Fibroblast of skin of left biceps (primary cell): ENCODE data around the gene LMF2.

ENCODE experiments used
- DNase-seq, 2 experiments: peaks; one replicate each; pipeline ENCODE4 v3.0.0-alpha.2; 2013; ENCODE audit warnings: low read depth in 2 of 2

LMF2 gene

DNA sequence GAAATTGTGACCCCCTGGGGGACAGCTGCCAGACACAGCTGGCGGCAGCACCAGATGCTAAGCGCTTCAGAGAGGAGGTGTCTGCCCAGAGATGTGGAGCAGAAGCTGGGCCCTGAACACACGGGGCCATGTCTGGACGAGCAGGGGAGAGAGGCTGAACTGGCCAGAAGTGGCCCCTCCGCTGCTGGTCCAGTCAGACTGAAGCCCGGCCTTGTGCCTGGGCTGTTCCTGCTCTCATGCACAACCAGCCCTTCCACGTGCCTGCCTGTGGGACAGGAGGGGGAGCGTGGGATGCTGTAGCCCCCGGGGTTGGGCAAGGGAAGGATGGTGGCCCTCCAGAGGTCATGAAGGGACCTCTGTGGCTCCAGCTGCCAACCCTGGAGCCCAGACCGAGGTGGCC, 24.4 kb downstream of the LMF2 start:
- no peak for DNase-seq

GRCh38 chr22:50482107-50483074, 25.1 kb downstream of the LMF2 start:
- no peak for DNase-seq

DNA sequence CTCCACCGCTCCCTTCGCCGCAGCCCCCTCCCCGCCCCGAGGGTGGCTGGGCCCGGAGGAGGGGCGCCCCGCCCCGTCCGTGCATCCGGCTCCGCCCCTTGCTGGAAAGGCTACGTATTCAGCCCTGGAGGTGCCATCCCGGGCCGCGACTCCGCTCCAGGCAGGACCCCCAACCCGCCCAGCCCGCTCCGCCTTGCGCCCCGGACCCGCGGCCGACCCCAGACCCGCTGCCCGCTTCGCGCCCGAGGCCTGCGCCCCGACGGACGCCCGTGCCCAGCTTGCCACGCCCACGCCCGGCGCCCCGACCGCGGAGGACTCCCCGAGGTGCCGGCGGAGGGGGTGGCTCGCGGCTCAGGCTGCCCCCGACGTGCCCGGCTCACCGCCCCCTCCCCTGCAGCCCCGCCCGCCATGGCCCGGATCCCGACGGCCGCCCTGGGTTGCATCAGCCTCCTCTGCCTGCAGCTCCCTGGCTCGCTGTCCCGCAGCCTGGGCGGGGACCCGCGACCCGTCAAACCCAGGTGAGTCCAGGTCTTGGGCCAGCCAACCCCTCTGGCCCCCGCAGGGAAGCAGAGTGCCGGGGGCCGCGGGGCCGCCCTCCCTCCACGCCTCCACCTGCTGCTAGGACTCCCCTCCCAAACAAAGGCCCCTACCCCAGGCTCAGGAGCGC, 25.9 kb downstream of the LMF2 start, which contains the start of gene ADM2:
ADM2 (plus strand) TSS at position 104 of the 667 bp plus-strand sequence; CDS start at position 409, 305 bp downstream.
- no peak for DNase-seq

DNA sequence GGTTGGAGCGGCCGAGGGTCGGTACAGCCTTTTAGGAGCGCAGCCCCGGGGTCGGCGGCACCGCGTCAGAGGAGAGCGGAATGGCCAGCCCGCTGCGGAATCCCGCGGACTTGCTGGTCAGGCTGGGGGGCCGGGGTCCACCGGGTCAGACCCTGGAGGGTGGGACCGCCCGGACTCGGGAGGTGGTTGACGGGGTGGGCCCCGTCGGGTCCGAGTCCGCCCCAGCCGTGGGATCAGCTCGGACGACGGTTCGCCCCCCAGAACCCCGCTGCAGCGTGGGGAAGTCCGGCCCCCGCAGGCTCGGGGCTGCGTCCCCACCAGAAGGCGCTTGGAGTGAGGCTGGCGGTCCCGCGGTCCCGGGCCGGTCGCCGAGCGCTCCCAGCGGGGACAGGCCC, 26.5 kb downstream of the LMF2 start:
- no peak for DNase-seq

GRCh38 chr22:50479721-50480120, 27.8 kb downstream of the LMF2 start:
- DNase-seq: no peak

- DNase-seq: no peak
Observed at GRCh38 chr22:50477923-50478322, 29.6 kb downstream of the LMF2 start.

GRCh38 chr22:50476868-50477267, 30.6 kb downstream of the LMF2 start:
- DNase-seq: no peak

- DNase-seq: no peak
Observed at GRCh38 chr22:50475652-50476002, 31.9 kb downstream of the LMF2 start.

- DNase-seq: peak; percentile 56 to 57
Observed at GRCh38 chr22:50474710-50475651, 32.5 kb downstream of the LMF2 start, which contains the start of gene SBF1. Gene SBF1, minus strand, starts transcription at chr22:50475035. Its CDS starts 195 bp downstream, at chr22:50474840.

DNA sequence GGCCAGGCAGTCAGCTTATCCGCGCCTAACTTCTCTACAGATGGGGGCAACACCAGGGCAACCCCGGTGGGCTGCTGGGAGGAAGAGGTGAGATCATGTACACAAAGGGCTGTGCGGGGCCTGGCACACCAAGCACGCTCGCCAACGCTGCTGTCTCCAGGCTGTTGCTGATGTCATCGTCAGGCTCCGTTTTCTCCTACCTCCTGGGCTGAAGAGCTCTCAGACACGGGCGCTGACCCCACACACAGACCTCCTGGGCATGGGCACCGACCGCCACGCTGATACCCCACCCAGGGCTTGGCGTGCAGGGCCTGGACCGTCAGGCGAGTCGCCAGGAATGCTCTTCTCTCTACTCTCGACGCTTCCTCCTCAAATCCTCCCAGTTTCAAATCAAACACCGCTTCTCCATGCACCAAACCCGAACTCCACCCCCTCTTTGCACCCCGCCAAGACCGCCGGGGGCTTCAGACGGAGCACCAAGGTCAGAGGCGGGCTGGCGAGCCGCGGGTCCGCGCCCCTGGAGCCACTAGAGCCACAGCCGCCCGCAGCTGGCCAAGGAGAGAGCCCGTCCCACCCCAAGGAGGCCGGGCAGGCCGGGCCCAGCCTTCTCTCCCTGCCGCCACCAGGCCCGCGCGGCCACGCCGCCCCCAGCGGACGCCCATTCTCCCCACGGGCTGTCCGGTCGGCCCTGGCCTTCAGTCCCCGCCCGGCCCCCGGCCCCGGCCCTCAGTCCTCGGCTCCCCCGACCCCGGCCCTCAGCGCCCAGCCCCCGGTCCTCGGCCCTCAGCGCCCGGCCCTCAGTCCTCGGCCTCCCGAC, 33.4 kb downstream of the LMF2 start:
- DNase-seq: no peak

DNA sequence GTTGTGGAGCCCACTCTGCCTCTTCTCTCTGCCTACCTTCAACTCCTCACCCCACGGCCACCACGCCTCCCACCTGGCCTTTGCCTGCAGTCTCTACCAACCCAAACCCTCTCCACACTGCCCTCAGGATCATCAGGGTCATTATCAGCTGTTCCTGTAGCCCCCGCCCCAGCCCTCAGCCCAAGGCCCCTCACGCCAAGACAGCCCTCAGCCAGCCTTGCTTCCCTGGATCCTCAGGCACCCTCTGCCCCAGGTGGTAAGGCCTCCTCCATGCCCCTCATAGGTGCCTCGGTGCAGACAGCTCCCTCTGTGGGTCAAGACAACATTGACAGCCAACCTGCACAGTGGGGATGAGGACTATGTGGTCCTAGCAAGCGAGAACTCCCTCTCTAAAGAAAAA, 34.4 kb downstream of the LMF2 start:
- no peak for DNase-seq

- DNase-seq: no peak
Observed at GRCh38 chr22:50471962-50472361, 35.5 kb downstream of the LMF2 start.

- DNase-seq: no peak
Observed at GRCh38 chr22:50471197-50471847, 36.2 kb downstream of the LMF2 start.

- DNase-seq: no peak
Observed at GRCh38 chr22:50470491-50470890, 37.0 kb downstream of the LMF2 start.

DNA sequence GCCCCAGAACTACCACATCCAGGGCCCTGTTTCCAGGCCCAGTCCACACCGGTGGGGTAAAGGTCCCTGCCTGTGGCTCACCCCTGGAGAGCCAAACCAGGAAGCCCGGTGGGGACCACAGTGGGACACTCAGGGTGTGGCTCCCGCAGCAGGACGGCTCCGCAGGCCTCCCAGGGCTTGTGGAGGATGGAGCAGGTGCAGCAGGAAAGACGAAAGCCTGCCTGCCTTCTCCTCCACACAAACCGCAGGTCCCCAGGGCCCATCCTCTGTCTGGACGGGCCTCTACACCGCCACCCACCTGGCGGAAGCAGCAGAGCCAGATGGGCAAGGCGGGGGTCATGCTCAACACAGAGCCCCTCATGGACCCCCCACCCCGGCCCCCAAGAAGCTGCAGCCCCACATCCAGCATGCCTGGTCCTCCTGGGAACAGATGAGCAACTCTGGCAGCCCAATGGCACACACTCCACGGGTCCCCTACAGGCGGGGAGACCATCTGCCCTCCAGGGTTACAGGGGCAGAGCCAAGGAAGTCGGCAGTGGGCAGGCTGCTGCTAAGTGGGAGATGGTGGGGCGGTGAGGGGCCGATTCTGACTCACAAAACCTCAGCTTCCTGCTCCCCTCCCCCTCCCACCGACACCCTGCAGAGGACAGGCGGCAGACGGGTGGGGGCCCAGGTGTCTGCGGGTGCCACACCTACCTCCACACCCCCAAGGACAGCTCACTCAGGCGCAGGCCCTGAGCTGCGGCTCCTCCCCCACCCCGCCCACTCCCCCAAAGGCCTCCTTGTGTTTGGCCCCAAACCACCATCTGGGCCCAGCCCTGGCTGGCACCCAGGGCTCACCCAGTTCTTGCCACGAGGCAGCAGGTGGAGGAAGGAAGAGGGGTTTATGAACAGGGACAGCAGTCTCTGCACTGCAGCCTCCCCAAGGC, 37.9 kb downstream of the LMF2 start:
- DNase-seq: no peak

GRCh38 chr22:50468626-50469025, 38.9 kb downstream of the LMF2 start:
- no peak for DNase-seq

GRCh38 chr22:50467773-50468440, 39.6 kb downstream of the LMF2 start:
- DNase-seq: no peak

DNA sequence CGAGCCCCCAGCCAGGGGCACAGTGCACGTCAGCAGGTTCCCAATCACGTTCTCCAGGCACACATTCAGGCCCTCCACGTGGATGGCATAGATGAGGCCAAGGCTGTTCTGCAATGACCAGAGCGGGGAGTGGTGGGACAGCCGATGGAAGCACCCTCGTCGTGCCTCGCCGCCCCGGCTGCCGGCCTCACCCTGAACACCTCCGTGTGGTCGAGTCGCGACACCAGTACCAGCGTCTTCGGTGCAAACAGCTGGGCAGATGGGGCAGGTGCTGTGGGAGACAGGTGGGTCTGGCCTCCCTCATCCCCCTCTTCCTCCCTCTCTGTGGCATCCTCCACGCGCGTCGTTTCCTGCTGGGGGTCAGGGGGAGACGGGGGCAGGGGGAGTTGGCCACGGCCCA, 40.2 kb downstream of the LMF2 start:
- DNase-seq: no peak
